Stimulated activated CD8-positive, alpha-beta memory T cell treated with anti-CD3 and anti-CD28 coated beads, Interleukin-4, amount 100 ng/mL, for 1 hour (primary cell): ENCODE measurements around the gene MARCOL.
"Not testable (repeated sequence)": the region's sequence is repeated elsewhere in the genome, so short reads cannot be mapped to it uniquely, and the experiment has no call there.

ENCODE experiments used
- DNase-seq, 2 donors: peaks; one replicate each; pipeline ENCODE4 v3.0.0-alpha.2; 2020; ENCODE audit warnings: low read depth in 2 of 2, low spot score in 1 of 2

The MARCOL gene

DNA sequence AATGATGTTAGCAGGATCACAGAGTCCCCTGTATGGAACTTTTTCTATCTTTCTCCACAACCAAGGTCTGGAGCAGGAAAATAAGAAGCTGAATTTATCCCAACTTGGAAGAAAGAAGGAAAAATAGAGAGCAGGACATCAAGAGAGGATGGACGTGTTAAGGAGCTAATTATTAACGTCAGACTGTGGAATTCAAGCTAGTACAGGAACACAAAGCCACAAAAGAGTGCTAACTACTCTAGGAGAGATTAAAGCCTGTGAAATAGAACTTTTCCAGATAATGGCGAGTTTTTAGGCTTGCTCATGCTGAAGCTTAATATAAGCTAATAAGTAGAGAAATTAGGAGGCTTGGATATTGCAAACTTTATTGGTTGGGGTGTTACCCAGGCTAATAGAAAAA is 29.6 kb downstream of the MARCOL start:
- no peak for DNase-seq

DNA sequence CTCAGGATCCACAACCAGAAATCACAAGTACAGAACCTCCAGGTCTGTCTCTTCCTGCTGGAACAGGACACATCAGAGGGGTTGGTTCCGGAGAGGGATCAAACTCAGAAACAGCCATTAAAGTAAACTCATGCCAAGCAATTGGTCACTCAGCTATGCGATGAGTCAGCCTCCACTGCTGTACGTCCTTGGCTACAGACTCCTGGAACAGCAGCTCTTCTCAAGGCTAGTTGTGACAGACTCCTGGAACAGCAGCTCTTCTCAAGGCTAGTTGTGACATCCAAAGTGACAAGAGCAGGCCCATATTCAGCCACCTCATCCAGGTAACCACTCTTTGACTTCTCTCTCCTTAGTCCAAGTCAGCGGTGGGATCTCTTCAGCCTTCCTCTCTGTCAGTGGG is 30.2 kb downstream of the MARCOL start, which contains the start of gene SPINK13:
SPINK13 (plus strand) TSS at position 229 of the 400 bp plus-strand sequence. CDS start 1,279 bp downstream, outside the sequence.
- no peak for DNase-seq

DNA sequence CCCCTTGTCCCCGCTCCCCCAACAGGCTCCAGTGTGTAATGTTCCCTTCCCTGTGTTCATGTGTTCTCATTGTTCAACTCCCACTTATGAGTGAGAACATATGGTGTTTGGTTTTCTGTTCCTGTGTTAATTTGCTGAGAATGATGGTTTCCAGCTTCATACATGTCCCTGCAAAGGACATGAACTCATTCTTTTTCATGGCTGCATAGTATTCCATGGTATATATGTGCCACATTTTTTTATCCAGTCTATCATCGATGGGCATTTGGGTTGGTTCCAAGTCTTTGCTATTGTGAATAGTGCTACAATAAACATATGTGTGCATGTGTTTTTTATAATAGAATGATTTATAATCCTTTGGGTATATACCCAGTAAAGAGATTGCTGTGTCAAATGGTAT is 36.8 kb downstream of the MARCOL start:
- not testable (repeated sequence) for DNase-seq

DNA sequence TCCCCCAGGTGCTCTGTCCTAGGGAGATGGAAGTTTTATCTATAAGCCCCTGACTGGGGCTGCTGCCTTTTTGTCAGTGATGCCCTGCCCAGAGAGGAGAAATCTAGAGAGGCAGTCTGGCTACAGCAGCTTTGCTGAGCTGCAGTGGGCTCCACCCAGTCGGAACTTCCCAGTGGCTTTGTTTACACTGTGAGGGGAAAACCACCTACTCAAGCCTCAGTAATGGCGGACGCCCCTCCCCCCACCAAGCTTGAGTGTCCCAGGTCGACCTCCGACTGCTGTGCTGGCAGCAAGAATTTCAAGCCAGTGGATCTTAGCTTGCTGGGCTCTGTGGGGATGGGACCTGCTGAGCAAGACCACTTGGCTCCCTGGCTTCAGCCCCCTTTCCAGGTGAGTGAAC is 42.6 kb downstream of the MARCOL start:
- DNase-seq: not testable (repeated sequence)

DNA sequence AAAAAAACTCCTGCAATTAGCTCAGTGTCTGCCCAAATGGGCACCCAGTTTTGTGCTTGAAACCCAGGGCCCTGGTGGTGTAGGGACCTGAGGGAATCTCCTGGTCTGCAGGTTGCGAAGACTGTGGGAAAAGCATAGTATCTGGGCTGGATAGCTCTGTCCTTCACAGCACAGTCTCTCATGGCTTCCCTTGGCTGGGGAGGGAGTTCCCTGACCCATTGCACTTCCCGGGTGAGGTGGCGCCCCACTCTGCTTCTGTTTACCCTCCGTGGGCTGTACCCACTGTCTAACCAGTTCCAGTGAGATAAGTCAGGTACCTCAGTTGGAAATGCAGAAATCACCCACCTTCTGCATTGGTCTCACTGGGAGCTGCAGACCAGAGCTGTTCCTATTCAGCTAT is 43.0 kb downstream of the MARCOL start:
- DNase-seq: not testable (repeated sequence)

DNA sequence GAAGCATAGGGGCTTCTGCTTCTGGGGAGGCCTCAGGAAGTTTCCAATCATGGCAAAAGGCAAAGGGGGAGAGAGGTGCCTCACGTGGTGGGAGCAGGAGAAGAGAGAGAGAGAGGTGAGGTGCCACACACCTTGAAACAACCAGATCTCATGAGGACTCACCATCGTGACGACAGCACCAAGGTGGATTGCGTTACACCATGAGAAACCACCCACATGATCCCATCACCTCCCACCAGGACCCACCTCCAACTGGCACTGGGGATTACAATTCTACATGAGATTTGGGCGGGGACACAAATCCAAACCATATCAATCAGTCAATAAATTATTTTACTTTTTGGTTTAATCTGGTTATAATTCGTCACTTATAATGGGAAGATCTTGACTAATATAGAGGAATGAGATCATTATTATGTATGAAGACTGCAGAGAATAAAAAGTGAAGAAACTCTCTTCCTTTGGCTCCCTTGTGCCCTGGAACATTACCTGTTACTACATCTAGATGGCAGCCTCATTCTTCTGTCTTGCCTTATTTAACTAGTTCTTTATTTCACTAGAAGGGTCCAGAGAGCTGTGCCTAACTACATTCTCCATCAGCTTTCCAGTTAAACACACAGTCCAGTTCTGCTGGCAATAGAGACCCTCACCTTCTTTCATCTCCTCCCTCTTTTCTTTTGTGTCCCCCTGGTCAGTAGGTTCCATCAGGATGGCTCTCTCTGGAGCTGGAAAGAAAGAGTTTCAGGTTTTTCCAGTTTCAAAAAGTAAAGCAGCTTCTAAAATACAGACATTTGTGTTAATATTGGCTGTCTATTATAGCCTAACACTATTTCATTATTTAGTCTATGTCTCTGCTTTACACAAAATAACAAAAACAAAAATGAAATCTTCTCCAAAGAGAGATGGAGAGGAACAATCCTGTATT is 52.2 kb downstream of the MARCOL start:
- no peak for DNase-seq
